H9 (cell line): ENCODE data around the gene CTU2. TPM values are rescaled to one million over a fixed set of nuclear protein-coding genes. Genes with fewer than 3 reads are reported as not detected.

Source experiments
- DNase-seq: peaks from one replicate; pipeline ENCODE4 v3.0.0-alpha.2; 2017
- H2AFZ ChIP-seq: one replicate; pipeline ENCODE4 v1.6.1; 2013; ENCODE audit warnings: mild to moderate bottlenecking, low read length, control low read depth, moderate library complexity
- H2AK5ac ChIP-seq: 2 replicates; pipeline ENCODE4 v1.6.1; 2013; ENCODE audit warnings: low read length, control low read depth, mixed read lengths; ENCODE audit not compliant: insufficient read length
- H2BK120ac ChIP-seq: one replicate; pipeline ENCODE4 v1.6.1; 2013; ENCODE audit warnings: low read depth, mild to moderate bottlenecking, low read length, control low read depth, inconsistent platforms; ENCODE audit not compliant: poor library complexity, severe bottlenecking
- H2BK12ac ChIP-seq: 2 replicates; pipeline ENCODE4 v1.6.1; 2013; ENCODE audit warnings: low read length, control low read depth, mixed read lengths, low read depth; ENCODE audit not compliant: insufficient read length
- H2BK15ac ChIP-seq: 2 replicates; pipeline ENCODE4 v1.6.1; 2013; ENCODE audit warnings: low read depth, low read length, control low read depth
- H2BK20ac ChIP-seq: one replicate; pipeline ENCODE4 v1.6.1; 2013; ENCODE audit warnings: low read depth, mild to moderate bottlenecking, low read length, control low read depth, inconsistent platforms; ENCODE audit not compliant: poor library complexity, severe bottlenecking
- H2BK5ac ChIP-seq: 2 replicates; pipeline ENCODE4 v1.6.1; 2013; ENCODE audit warnings: low read length, control low read depth, mixed read lengths; ENCODE audit not compliant: insufficient read length
- H3K14ac ChIP-seq: 2 replicates; pipeline ENCODE4 v1.6.1; 2013; ENCODE audit warnings: low read length, control low read depth; ENCODE audit not compliant: insufficient read depth
- H3K18ac ChIP-seq: 2 replicates; pipeline ENCODE4 v1.6.1; 2013; ENCODE audit warnings: low read depth, mild to moderate bottlenecking, mixed read lengths, low read length, control low read depth; ENCODE audit not compliant: insufficient read length
- H3K23ac ChIP-seq: 2 replicates; pipeline ENCODE4 v1.6.1; 2013; ENCODE audit warnings: low read length, control low read depth, mixed read lengths, low read depth; ENCODE audit not compliant: insufficient read length
- H3K23me2 ChIP-seq: 2 replicates; pipeline ENCODE4 v1.6.1; 2013; ENCODE audit warnings: low read depth, mild to moderate bottlenecking, mixed read lengths, low read length, control low read depth; ENCODE audit not compliant: insufficient read length, poor library complexity, severe bottlenecking
- H3K27ac ChIP-seq: 2 replicates; pipeline ENCODE4 v1.5.1; 2013; ENCODE audit warnings: low read length, control low read depth, mixed read lengths, low read depth; ENCODE audit not compliant: insufficient read length
- H3K27me3 ChIP-seq: 2 replicates; pipeline ENCODE4 v1.6.1; 2013; ENCODE audit warnings: low read length, control low read depth, inconsistent platforms; ENCODE audit not compliant: insufficient read depth
- H3K4ac ChIP-seq: 2 replicates; pipeline ENCODE4 v1.6.1; 2013; ENCODE audit warnings: low read depth, mild to moderate bottlenecking, control low read depth, inconsistent platforms, low read length, moderate library complexity
- H3K4me1 ChIP-seq: 2 replicates; pipeline ENCODE4 v1.6.1; 2013; ENCODE audit warnings: low read length, control low read depth, inconsistent platforms; ENCODE audit not compliant: insufficient read depth
- H3K4me2 ChIP-seq: 2 replicates; pipeline ENCODE4 v1.6.1; 2013; ENCODE audit warnings: low read length, control low read depth, mixed read lengths; ENCODE audit not compliant: insufficient read length, insufficient read depth
- H3K56ac ChIP-seq: 2 replicates; pipeline ENCODE4 v1.6.1; 2013; ENCODE audit warnings: low read depth, mild to moderate bottlenecking, mixed read lengths, low read length, control low read depth; ENCODE audit not compliant: insufficient read length
- H3K79me1 ChIP-seq: 2 replicates; pipeline ENCODE4 v1.6.1; 2013; ENCODE audit warnings: low read depth, mild to moderate bottlenecking, moderate library complexity, low read length, control low read depth, inconsistent platforms; ENCODE audit not compliant: insufficient read depth, poor library complexity, severe bottlenecking
- H3K79me2 ChIP-seq: 2 replicates; pipeline ENCODE4 v1.6.1; 2013; ENCODE audit warnings: low read length, control low read depth, inconsistent platforms; ENCODE audit not compliant: insufficient read depth
- H3K9ac ChIP-seq: 2 replicates; pipeline ENCODE4 v1.6.1; 2013; ENCODE audit warnings: low read length, control low read depth, mixed read lengths; ENCODE audit not compliant: insufficient read length; ENCODE audit errors: extremely low read depth
- H3K9me3 ChIP-seq: one replicate; pipeline ENCODE4 v1.6.1; 2013; ENCODE audit warnings: low read depth, low read length, inconsistent platforms; ENCODE audit not compliant: control insufficient read depth
- H3T11ph ChIP-seq: one replicate; pipeline ENCODE4 v1.6.1; 2013; ENCODE audit warnings: mild to moderate bottlenecking, low read length, control low read depth, inconsistent platforms
- H4K20me1 ChIP-seq: one replicate; pipeline ENCODE4 v1.6.1; 2013; ENCODE audit not compliant: control insufficient read depth, insufficient read length, insufficient read depth
- H4K5ac ChIP-seq: 2 replicates; pipeline ENCODE4 v1.6.1; 2013; ENCODE audit warnings: low read depth, mild to moderate bottlenecking, mixed read lengths, low read length, control low read depth; ENCODE audit not compliant: insufficient read length
- H4K8ac ChIP-seq: replicated peaks from 2 replicates; pipeline ENCODE4 v1.6.1; 2013; ENCODE audit warnings: low read length, control low read depth, mixed read lengths, low read depth; ENCODE audit not compliant: insufficient read length
- H4K91ac ChIP-seq: 2 replicates; pipeline ENCODE4 v1.6.1; 2013; ENCODE audit warnings: low read depth, mild to moderate bottlenecking, moderate library complexity, mixed read lengths, low read length, control low read depth; ENCODE audit not compliant: insufficient read length
- H3K27ac Mint-ChIP-seq, 3 experiments: 2 replicates in 2 of 3; 3 replicates in 1 of 3; pipeline ENCODE4 v1.8.0; 2020 to 2021; ENCODE audit warnings: mixed read lengths in 3 of 3, mild to moderate bottlenecking in 1 of 3, moderate library complexity in 1 of 3
- H3K27me3 Mint-ChIP-seq: 2 replicates; pipeline ENCODE4 v1.8.0; 2021; ENCODE audit warnings: low read depth, mild to moderate bottlenecking, moderate library complexity, mixed read lengths
- H3K36me3 Mint-ChIP-seq, 3 experiments: 2 replicates in 2 of 3; 3 replicates in 1 of 3; pipeline ENCODE4 v1.8.0; 2020 to 2021; ENCODE audit warnings: low read depth in 3 of 3, mixed read lengths in 3 of 3; ENCODE audit not compliant: insufficient read depth in 1 of 3
- H3K4me1 Mint-ChIP-seq, 2 experiments: 2 replicates each; pipeline ENCODE4 v1.8.0; 2020; ENCODE audit warnings: mixed read lengths in 2 of 2
- H3K4me3 Mint-ChIP-seq, 2 experiments: 2 replicates in 1 of 2; 3 replicates in 1 of 2; pipeline ENCODE4 v1.8.0; 2020 to 2021; ENCODE audit warnings: mild to moderate bottlenecking in 2 of 2, mixed read lengths in 2 of 2, moderate library complexity in 1 of 2
- H3K9me3 Mint-ChIP-seq, 2 experiments: 2 replicates in 1 of 2; 3 replicates in 1 of 2; pipeline ENCODE4 v1.8.0; 2020; ENCODE audit warnings: mild to moderate bottlenecking in 2 of 2, mixed read lengths in 2 of 2, moderate library complexity in 1 of 2
- CTCF ChIP-seq: fragments of 200-600 bp; sonication (generic); conservative IDR thresholded peaks from 3 replicates; pipeline ENCODE4 v1.8.0; 2021; ENCODE audit warnings: antibody characterized with exemption, mild to moderate bottlenecking
- WGBS: extraction: QIAGEN DNeasy Blood & Tissue Kit; methylation state at CpG from one replicate; pipeline ENCODE4 v1.1.7; 2013; ENCODE audit warnings: missing lambda C conversion rate, low lambda C conversion rate, mixed read lengths; ENCODE audit not compliant: insufficient read length; ENCODE audit errors: extremely low coverage; 5-methylcytosine and 5-hydroxymethylcytosine counted together
- total RNA-seq: library from RNA; stranded (reverse); gene quantifications from 2 replicates; pipeline ENCODE4 v1.2.1, GENCODE V29; 2021

The CTU2 gene
- total RNA-seq, 1 experiment from 2014 or later: 32.8 TPM

- H2BK12ac ChIP-seq: no peak overlapping the region
- Mint-ChIP-seq H3K27ac (peak overlapping the region in 1 of 3 experiments; percentile 66; a peak in 1 of 7 replicates), H3K4me1 (0 out of 4 replicates have a peak, but pooled peaks cover 0 to 3% of the 10 kb centered on the region in 2 experiments), H3K9me3 (no peaks in the 10 kb centered on the region), H3K4me3 (no peak overlapping the region), H3K27me3 (no peaks in the 10 kb centered on the region; the same call in 1 of the 2 replicates), H3K36me3 (peaks cover 2 to 4% (median 3%) of the 10 kb centered on the region in 3 experiments; a peak in 4 of 7 replicates)
- no peak overlapping the region for H4K5ac ChIP-seq
- no peak overlapping the region for H4K8ac ChIP-seq
- no peaks in the 10 kb centered on the region for H3K27me3 ChIP-seq
- no peak for DNase-seq
- H2BK120ac ChIP-seq: no peak overlapping the region
- no peaks in the 10 kb centered on the region for H4K20me1 ChIP-seq
- H2BK15ac ChIP-seq: no peak overlapping the region
- H2AK5ac ChIP-seq: no peak overlapping the region
- H3K23me2 ChIP-seq: no peaks in the 10 kb centered on the region
- no peak overlapping the region for H3T11ph ChIP-seq
- no peak for TF ChIP-seq CTCF
- no peak overlapping the region for H2AFZ ChIP-seq
- no CpG with 5 or more reads among the region's 41 CpGs for WGBS
- H3K9ac ChIP-seq: no peak overlapping the region
- H3K14ac ChIP-seq: no peak overlapping the region
- H3K27ac ChIP-seq: no peak overlapping the region
- no peak overlapping the region for H2BK5ac ChIP-seq
- H3K23ac ChIP-seq: no peak overlapping the region
- no peak overlapping the region for H3K18ac ChIP-seq
- no peak overlapping the region for H3K56ac ChIP-seq
- H3K9me3 ChIP-seq: no peaks in the 10 kb centered on the region
- H3K79me2 ChIP-seq: no peaks in the 10 kb centered on the region
- H4K91ac ChIP-seq: no peak overlapping the region
- H2BK20ac ChIP-seq: no peak overlapping the region
- no peaks in the 10 kb centered on the region for H3K79me1 ChIP-seq
- no peaks in the 10 kb centered on the region for H3K4me1 ChIP-seq
- no peak overlapping the region for H3K4ac ChIP-seq
- H3K4me2 ChIP-seq: no peak overlapping the region
Measured at GRCh38 chr16:88738151-88739084, 32.1 kb downstream of the CTU2 start.
